Neural progenitor cell (in vitro differentiated cells): ENCODE measurements around the gene CLCN4.

Experiments
- EZH2 ChIP-seq: fragments of 200-600 bp; sonication (generic); IDR thresholded peaks from 2 replicates; pipeline ENCODE4 v1.6.1; 2017; ENCODE audit warnings: antibody characterized with exemption, mild to moderate bottlenecking, moderate library complexity
- TF ChIP-seq, protein P1 (sequence below): fragments of 200-600 bp; sonication (generic); IDR thresholded peaks from 2 replicates; pipeline ENCODE4 v1.5.1; 2017; ENCODE audit warnings: antibody characterized with exemption, mild to moderate bottlenecking

DNA sequence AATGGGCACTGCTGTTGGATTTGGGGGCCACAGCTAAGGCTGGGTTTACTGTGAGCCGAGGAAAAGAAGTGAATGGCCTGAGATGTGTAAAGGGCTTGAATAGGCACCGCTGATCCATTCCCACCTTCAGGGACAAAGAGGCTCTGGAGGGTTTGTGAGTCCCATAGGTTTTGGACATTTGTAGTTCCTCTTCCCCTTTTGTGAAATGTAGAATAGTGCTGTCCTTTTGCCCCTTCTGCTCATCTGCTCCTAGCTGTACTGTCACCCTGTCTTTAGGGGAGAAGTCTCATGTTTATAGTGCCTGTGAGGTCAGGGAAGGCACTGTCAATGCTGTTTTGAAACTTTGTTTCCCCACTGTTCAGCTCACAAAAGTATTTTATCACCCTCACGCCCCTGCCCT is 26.4 kb upstream of the CLCN4 start:
- TF ChIP-seq, protein P1, sequence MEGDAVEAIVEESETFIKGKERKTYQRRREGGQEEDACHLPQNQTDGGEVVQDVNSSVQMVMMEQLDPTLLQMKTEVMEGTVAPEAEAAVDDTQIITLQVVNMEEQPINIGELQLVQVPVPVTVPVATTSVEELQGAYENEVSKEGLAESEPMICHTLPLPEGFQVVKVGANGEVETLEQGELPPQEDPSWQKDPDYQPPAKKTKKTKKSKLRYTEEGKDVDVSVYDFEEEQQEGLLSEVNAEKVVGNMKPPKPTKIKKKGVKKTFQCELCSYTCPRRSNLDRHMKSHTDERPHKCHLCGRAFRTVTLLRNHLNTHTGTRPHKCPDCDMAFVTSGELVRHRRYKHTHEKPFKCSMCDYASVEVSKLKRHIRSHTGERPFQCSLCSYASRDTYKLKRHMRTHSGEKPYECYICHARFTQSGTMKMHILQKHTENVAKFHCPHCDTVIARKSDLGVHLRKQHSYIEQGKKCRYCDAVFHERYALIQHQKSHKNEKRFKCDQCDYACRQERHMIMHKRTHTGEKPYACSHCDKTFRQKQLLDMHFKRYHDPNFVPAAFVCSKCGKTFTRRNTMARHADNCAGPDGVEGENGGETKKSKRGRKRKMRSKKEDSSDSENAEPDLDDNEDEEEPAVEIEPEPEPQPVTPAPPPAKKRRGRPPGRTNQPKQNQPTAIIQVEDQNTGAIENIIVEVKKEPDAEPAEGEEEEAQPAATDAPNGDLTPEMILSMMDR = no peak
- no peak for TF ChIP-seq EZH2
